NCI-H1092 treated with DMSO at 0.1 percent for 48 hours (cell line): ENCODE measurements around the gene TYMS.

Experiments
- DNase-seq: peaks from one replicate; lab custom pipeline; 2025; lab: John Stamatoyannopoulos, UW

Gene TYMS

DNA sequence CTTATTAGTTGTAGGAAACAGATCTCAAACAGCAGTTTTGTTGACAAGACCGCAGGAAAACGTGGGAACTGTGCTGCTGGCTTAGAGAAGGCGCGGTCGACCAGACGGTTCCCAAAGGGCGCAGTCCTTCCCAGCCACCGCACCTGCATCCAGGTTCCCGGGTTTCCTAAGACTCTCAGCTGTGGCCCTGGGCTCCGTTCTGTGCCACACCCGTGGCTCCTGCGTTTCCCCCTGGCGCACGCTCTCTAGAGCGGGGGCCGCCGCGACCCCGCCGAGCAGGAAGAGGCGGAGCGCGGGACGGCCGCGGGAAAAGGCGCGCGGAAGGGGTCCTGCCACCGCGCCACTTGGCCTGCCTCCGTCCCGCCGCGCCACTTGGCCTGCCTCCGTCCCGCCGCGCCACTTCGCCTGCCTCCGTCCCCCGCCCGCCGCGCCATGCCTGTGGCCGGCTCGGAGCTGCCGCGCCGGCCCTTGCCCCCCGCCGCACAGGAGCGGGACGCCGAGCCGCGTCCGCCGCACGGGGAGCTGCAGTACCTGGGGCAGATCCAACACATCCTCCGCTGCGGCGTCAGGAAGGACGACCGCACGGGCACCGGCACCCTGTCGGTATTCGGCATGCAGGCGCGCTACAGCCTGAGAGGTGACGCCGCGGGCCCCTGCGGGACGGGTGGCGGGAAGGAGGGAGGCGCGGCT lies at the start of gene TYMS:
TYMS (plus strand) TSS at position 343 of the 690 bp plus-strand sequence; CDS start at position 433, 90 bp downstream.
- DNase-seq = peak; percentile 76

DNA sequence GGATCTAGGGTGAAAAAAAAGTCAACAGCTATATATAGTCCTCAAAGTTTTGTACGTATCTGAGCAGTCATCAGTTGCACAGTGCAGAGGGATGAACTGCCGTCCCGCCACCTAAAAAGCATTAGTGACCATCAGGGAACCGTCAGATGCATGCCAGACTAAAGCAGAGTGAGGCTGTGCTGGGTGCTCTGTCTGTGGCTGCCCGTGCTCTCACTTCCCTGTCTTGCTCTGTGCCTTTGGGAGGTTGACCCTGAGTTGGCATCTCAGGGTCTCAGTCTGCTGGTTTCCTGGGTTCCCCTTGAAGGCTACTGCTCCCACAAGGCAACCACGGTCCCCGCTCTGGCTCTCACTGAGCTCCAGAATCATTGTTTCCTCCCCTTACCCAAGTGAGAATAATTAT lies 49.5 kb upstream of the TYMS start:
- no peak for DNase-seq

GRCh38 chr18:610214-610928 lies 47.1 kb upstream of the TYMS start:
- no peak for DNase-seq

DNA sequence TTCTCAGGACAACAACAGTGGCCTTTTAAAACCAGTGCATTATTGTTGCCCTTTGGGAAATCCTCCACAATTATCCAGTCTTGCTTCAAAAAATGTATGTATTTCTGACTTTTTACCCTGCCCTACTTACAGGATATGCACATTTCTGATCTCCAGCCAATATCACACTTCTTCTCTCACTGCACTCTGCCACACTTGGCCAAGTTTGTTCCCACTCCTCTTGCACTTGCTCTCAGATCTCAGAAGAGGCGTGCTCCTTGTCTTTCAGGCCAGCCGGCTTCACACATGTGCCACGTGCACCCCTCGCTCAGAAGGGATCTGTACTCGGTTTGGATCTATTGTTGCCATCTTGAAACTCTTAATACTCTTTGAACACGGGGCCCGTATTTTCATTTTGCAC lies 45.3 kb upstream of the TYMS start:
- no peak for DNase-seq

DNA sequence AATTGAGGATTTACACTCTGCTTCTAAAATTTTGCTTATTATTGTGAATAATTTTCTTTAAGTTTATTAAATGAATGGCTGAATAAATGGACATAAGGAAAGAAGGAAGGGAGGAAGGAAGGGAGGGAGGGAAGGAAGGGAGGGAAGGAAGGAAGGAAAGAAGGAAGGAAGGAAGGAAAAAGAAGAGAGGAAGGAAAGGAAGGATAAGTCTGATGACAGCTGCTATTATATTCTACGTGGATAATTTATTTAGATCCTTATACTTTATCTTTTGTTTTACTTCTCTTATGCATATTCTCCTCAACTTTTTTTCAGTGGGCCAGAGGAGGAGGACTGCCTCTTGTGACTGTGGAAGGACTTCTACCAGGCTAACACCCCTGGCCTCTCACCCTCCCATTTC lies 43.3 kb upstream of the TYMS start:
- no peak for DNase-seq

DNA sequence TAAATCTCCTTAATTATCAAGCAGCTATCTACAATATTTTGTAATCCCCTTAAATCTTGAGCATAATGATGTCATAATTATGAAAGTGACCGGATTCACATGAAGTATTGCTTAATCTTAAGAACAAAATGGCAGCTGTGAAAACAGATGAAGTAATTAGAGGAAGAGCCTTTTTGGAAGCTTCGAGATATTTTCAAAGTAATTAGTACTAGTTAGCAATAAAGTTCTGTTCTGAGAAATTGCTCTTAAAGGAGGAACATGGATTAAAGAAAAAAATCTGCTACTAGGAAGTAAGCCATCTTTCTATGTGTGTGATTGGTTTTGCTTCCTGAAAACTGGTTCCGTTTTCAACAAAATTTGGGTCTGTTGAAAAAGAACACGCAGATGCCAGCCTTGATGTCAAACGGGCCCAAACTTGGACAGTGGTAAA lies 42.3 kb upstream of the TYMS start:
- no peak for DNase-seq

GRCh38 chr18:615773-616172 lies 41.7 kb upstream of the TYMS start:
- DNase-seq = no peak

GRCh38 chr18:616380-616995 lies 41.0 kb upstream of the TYMS start:
- peak; percentile 35 for DNase-seq

GRCh38 chr18:617970-618504 lies 39.4 kb upstream of the TYMS start:
- no peak for DNase-seq

- DNase-seq = no peak
Measured at GRCh38 chr18:618618-619017, 38.8 kb upstream of the TYMS start.

- DNase-seq = no peak
Measured at GRCh38 chr18:621291-622043, 36.0 kb upstream of the TYMS start.

DNA sequence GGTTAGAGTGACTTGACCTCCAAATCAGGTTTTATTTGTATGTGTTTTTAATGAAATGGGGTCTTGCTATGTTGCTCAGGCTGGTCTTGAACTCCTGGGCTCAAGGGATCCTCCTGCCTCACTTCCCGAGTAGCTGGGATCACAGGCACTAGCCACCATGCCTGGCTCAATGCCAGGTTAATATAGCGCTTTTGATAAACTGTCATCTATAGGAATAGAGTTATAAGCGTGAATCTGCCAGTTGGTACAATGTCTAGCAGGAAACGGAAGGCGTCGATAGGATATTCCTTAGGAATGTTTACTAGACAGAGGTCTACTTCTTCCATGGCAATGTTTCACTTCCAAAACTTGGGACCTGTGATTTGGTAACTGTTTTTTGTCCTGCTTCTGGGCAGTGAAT lies 35.2 kb upstream of the TYMS start:
- no peak for DNase-seq

DNA sequence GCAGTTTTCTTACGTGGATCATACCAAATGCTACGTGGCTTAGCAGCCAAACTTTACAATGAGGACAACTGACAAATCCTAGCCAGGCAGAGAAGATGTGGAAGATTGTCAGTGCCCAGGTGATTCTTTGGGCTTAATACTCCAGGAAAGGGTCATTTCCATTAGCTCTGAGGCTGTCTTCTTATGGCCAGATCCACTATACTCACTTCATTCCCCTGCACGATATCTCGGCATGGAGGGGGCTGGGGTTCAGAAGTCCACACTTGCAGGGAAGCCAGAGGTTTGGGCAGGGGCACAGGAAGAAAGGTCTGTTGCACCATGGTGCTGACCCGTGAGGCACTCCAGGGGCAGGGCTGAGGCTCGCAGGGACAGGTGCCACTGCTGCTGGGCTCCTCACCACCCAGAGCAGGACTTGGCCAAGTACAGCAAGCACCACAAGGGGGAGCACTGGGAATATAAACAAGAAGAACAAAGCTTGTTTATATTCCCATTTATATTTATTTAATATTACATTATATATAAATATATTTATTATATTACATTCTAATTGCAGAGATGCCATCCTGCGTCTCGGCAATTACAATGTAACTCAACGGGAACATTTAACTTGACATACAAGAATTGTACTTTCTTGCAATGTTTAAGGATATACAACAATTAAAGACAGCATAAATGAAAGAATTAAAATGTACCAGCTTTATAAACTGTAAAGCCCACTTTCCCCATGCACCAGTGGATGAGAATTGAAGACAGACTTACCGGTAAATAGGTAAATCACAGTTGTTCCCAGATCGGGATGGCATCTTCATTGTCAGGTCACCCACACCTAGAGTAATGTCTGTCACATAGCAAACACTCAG lies 33.5 kb upstream of the TYMS start:
- DNase-seq = peak; percentile 34

- DNase-seq = no peak
Measured at GRCh38 chr18:627231-627630, 30.2 kb upstream of the TYMS start.

- DNase-seq = no peak
Measured at GRCh38 chr18:629269-630150, 27.9 kb upstream of the TYMS start.

GRCh38 chr18:631560-631959 lies 25.9 kb upstream of the TYMS start:
- DNase-seq = no peak

DNA sequence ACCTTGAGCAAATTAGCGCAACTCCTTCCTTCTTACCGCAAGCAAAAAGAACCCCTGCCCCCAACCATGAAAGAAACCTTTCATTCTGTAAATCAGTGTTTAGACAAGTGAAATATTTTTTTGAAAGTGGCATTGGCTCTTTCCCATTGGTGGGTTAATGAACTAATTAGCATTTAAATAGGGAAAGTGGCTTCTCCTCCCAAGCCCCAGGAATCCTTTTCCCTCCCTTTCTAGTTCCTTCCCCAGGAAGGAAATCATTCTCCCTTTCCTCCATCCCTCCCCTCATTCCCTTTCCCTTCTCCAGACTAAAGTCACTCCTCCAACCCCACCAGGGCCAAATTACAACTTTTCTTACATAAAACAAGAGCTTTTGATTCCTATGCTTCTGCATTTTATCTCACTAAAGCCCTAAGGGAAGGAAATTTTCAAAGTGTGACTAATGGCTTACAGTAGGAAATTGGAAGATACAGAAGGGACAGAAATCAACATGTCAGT lies 22.9 kb upstream of the TYMS start:
- DNase-seq = no peak

DNA sequence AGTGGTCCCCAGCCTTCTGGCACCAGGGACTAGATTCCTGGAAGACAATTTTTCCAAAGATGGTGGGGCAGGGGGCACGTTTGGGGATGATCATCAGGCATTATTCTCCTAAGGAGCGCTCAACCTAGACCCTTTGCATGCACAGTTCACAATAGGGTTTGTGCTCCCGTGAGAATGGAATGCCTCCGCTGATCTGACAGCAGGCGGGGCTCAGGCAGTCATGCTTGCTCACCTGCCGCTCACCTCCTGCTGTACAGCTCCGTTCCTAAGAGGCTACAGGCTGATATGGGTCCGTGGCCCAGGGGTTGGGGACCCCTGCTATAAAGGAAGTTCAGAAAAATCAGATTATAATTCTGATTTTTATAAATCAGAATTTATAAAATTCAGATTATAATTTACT lies 22.3 kb upstream of the TYMS start:
- DNase-seq = no peak

- no peak for DNase-seq
Measured at GRCh38 chr18:641224-641623, 16.2 kb upstream of the TYMS start.

- DNase-seq = no peak
Measured at GRCh38 chr18:644395-645004, 13.0 kb upstream of the TYMS start.
